HUES48 (cell line): ENCODE data around the gene BTBD9.

Experiments used
- H3K27ac ChIP-seq: one replicate; pipeline ENCODE4 v1.7.0; 2013; ENCODE audit warnings: low read depth, low read length, inconsistent platforms
- H3K27me3 ChIP-seq: 2 replicates; pipeline ENCODE4 v1.6.1; 2013; ENCODE audit warnings: mild to moderate bottlenecking, low read length; ENCODE audit not compliant: control insufficient read depth, insufficient read depth
- H3K36me3 ChIP-seq: 2 replicates; pipeline ENCODE4 v1.6.1; 2013; ENCODE audit warnings: low read length; ENCODE audit not compliant: control insufficient read depth, insufficient read depth
- H3K4me1 ChIP-seq: 2 replicates; pipeline ENCODE4 v1.6.1; 2013; ENCODE audit warnings: mild to moderate bottlenecking, low read length; ENCODE audit not compliant: control insufficient read depth, insufficient read depth
- H3K4me3 ChIP-seq: 2 replicates; pipeline ENCODE4 v1.5.1; 2013; ENCODE audit warnings: mild to moderate bottlenecking, low read depth, low read length
- H3K9ac ChIP-seq: 2 replicates; pipeline ENCODE4 v1.6.1; 2013; ENCODE audit warnings: mild to moderate bottlenecking, low read depth, low read length, moderate library complexity
- H3K9me3 ChIP-seq: 2 replicates; pipeline ENCODE4 v1.6.1; 2013; ENCODE audit warnings: low read length; ENCODE audit not compliant: control insufficient read depth, insufficient read depth

BTBD9 gene

DNA sequence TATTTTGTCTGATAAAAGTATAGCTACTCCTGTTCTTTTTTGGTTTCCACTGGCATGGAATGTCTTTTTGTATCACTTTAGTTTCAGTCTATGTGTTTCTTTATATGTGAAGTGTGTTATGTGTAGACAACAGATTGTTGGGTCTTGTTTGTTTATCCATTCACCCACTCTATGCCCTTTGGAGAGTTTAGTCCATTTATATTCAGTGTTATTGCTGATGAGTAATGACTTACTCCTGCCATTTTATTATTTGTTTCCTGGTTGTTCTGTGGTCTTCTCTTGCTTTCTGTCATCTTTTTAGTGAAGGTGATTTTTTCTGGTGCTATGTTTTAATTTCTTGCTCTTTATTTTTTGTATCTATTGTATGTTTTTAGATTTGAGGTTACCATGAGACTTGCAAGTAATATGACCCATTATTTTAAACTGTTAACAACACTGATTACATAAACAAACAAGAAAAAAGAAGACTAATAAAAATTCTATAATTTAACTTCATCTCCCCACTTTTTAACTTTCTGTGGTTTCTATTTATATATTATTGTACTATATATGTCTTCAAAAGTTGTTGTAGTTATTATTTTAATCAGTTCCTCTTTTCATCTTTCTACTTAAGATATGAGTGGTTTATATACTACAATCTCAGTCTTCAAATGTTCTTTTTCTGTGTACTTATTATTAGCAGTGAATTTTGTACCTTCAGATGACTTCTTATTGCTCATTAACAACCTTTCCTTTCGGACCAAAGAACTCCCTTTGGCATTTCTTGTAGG is 323.4 kb downstream of the BTBD9 start:
- Histone ChIP-seq H3K4me3 (no peak overlapping the region), H3K9ac (no peak overlapping the region), H3K4me1 (no peaks in the 10 kb centered on the region; the same call in 1 of the 2 replicates), H3K27me3 (no peaks in the 10 kb centered on the region), H3K27ac (no peak overlapping the region), H3K9me3 (no peaks in the 10 kb centered on the region), H3K36me3 (no peaks in the 10 kb centered on the region)

DNA sequence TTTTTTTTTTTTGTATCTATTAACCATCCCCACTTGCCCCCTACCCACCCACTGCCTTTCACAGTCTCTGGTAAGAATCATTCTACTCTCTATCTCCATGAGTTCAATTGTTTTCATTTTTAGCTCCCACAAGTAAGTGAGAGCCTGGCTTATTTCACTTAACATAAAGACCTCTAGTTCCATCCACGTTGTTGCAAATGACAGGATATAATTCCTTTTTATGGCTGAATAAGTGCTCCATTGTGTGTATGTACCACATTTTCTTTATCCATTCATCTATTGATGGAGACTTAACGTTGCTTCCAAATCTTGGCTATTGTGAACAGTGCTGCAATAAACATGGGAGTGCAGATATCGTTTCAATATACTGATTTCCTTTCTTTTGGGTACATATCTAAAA is 328.5 kb downstream of the BTBD9 start:
- no peaks in the 10 kb centered on the region for H3K27me3 ChIP-seq
- H3K4me1 ChIP-seq, result peaks cover 11% of the 10 kb centered on the region
- H3K36me3 ChIP-seq, result no peaks in the 10 kb centered on the region
- no peaks in the 10 kb centered on the region for H3K9me3 ChIP-seq
- H3K4me3 ChIP-seq, result no peak overlapping the region
- H3K27ac ChIP-seq, result no peak overlapping the region
- no peak overlapping the region for H3K9ac ChIP-seq

- Histone ChIP-seq H3K4me3 (no peak overlapping the region), H3K27me3 (no peaks in the 10 kb centered on the region), H3K36me3 (no peaks in the 10 kb centered on the region), H3K4me1 (peaks cover 11% of the 10 kb centered on the region), H3K9ac (no peak overlapping the region), H3K27ac (no peak overlapping the region), H3K9me3 (no peaks in the 10 kb centered on the region)
Measured at GRCh38 chr6:38310061-38310460, 329.7 kb downstream of the BTBD9 start.

DNA sequence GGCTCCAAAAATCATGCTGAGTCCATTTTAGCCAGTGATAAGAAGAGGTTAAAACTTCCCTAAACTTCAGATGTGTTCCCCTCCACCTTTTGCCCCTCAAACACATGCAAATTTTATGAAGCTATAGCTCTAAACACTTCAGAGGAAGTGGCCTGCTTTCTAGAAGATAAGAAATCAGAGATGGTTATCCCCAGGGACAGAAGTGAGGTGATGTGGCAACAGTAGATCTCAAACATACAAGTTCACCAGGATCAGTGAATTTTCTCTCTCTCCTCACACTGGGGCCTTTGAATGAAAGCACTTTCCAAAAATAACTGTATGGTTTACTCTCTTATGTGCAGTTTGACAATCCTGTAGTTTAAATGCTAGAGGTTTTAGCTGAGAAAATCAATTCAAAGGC is 332.0 kb downstream of the BTBD9 start:
- Histone ChIP-seq H3K36me3 (no peaks in the 10 kb centered on the region), H3K9me3 (no peaks in the 10 kb centered on the region), H3K9ac (no peak overlapping the region), H3K4me1 (peaks cover 18% of the 10 kb centered on the region), H3K27me3 (no peaks in the 10 kb centered on the region), H3K27ac (no peak overlapping the region), H3K4me3 (no peak overlapping the region)

GRCh38 chr6:38306931-38307330 is 332.8 kb downstream of the BTBD9 start:
- no peaks in the 10 kb centered on the region for H3K36me3 ChIP-seq
- H3K27me3 ChIP-seq, result no peaks in the 10 kb centered on the region
- no peak overlapping the region for H3K9ac ChIP-seq
- H3K27ac ChIP-seq, result no peak overlapping the region
- no peaks in the 10 kb centered on the region for H3K9me3 ChIP-seq
- H3K4me3 ChIP-seq, result no peak overlapping the region
- H3K4me1 ChIP-seq, result peaks cover 21% of the 10 kb centered on the region

GRCh38 chr6:38305995-38306681 is 333.6 kb downstream of the BTBD9 start:
- H3K9ac ChIP-seq, result no peak overlapping the region
- no peaks in the 10 kb centered on the region for H3K36me3 ChIP-seq
- no peak overlapping the region for H3K4me3 ChIP-seq
- no peaks in the 10 kb centered on the region for H3K9me3 ChIP-seq
- no peaks in the 10 kb centered on the region for H3K27me3 ChIP-seq
- no peak overlapping the region for H3K27ac ChIP-seq
- peaks cover 21% of the 10 kb centered on the region for H3K4me1 ChIP-seq

DNA sequence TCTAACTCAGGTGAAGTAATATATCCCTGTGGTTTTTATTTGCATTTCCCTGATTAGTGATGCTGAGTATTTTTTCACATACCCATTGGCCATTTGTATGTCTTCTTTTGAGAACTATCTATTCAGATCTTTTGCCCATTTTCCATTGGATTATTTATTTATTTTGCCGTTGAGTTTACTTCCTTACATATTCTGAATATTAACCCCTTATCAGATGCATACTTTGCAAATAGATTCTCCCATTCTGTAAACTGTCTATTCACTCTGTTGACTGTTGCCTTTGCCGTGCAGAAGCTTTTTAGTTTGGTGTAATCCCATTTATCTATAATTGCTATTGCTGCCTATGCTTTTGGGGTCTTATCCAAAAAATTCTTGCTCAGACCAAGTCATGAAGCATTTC is 336.9 kb downstream of the BTBD9 start:
- no peaks in the 10 kb centered on the region for H3K36me3 ChIP-seq
- H3K9ac ChIP-seq, result no peak overlapping the region
- H3K9me3 ChIP-seq, result no peaks in the 10 kb centered on the region
- H3K4me1 ChIP-seq, result peaks cover 18% of the 10 kb centered on the region
- H3K27me3 ChIP-seq, result no peaks in the 10 kb centered on the region
- no peak overlapping the region for H3K4me3 ChIP-seq
- H3K27ac ChIP-seq, result no peak overlapping the region

GRCh38 chr6:38302081-38302480 is 337.6 kb downstream of the BTBD9 start:
- Histone ChIP-seq H3K36me3 (no peaks in the 10 kb centered on the region), H3K27ac (no peak overlapping the region), H3K4me3 (no peak overlapping the region), H3K9ac (no peak overlapping the region), H3K9me3 (no peaks in the 10 kb centered on the region), H3K27me3 (no peaks in the 10 kb centered on the region), H3K4me1 (peaks cover 11% of the 10 kb centered on the region)

- Histone ChIP-seq H3K36me3 (no peaks in the 10 kb centered on the region), H3K9me3 (no peaks in the 10 kb centered on the region), H3K27ac (no peak overlapping the region), H3K9ac (no peak overlapping the region), H3K4me3 (no peak overlapping the region), H3K27me3 (no peaks in the 10 kb centered on the region), H3K4me1 (peaks cover 14% of the 10 kb centered on the region; the same call in 1 of the 2 replicates)
Measured at GRCh38 chr6:38290133-38290799, 349.5 kb downstream of the BTBD9 start.

DNA sequence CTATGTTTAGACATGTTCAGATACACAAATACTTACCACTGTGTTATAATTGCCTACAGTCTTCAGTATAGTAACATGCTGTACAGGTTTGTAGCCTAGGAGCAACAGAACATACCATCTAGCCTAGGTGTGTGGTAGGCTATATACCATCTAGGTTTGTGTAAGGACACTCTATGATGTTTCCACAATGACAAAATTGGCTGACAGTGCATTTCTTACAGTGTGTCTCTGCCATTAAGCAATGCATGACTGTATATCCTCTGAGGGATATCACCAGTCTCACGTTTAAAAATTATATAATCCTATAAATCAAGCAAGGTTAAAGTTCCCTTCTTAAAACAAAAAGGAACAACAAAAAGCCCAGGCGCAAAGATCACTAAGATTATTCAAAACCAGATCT is 352.2 kb downstream of the BTBD9 start:
- H3K9ac ChIP-seq, result no peak overlapping the region
- H3K4me1 ChIP-seq, result peaks cover 16% of the 10 kb centered on the region
- H3K36me3 ChIP-seq, result no peaks in the 10 kb centered on the region
- no peaks in the 10 kb centered on the region for H3K9me3 ChIP-seq
- no peaks in the 10 kb centered on the region for H3K27me3 ChIP-seq
- no peak overlapping the region for H3K4me3 ChIP-seq
- H3K27ac ChIP-seq, result no peak overlapping the region

GRCh38 chr6:38284802-38285394 is 354.8 kb downstream of the BTBD9 start:
- Histone ChIP-seq H3K36me3 (no peaks in the 10 kb centered on the region), H3K9ac (no peak overlapping the region), H3K27ac (no peak overlapping the region), H3K4me1 (peaks cover 26% of the 10 kb centered on the region), H3K4me3 (no peak overlapping the region), H3K27me3 (no peaks in the 10 kb centered on the region), H3K9me3 (no peaks in the 10 kb centered on the region)
